Islet precursor cell (in vitro differentiated cells): Measurements from ENCODE around the gene SLC39A9.
"Not testable (repeated sequence)": the region's sequence is repeated elsewhere in the genome, so short reads cannot be mapped to it uniquely, and the experiment has no call there.

Experiments
- DNase-seq: peaks from one replicate; pipeline ENCODE4 v3.0.0-alpha.2; 2018

SLC39A9 gene

DNA sequence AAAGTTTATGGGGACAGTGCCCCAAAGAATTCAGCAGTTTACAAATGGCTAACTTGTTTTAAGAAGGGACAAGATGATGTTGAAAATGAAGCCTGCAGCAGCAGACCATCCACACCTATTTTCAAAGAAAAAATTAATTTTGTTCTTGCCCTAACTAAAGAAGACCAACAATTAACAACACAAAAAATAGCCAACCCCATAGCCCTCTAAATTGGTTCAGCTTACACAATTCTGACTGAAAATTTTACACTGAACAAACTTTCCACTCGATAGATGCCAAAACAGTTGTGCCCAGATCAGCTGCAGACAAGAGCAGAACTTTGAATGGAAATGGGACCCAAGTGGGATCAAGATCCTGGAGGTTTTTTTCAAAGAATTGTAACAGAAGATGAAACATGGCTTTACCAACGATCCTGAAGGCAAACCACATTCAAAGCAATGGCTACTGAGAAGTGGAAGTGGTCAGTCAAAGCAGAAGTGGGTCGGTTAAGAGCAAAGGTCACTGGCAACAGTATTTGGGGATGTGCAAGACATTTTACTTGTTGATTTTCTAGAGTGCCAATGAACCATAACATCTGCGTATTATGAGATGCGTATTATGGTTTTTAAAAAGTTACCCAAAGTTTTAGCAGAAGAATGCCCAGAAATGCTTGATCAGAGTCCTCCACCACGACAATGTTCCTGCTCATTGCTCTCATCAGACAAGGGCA is 30.0 kb downstream of the SLC39A9 start:
- DNase-seq: no peak

DNA sequence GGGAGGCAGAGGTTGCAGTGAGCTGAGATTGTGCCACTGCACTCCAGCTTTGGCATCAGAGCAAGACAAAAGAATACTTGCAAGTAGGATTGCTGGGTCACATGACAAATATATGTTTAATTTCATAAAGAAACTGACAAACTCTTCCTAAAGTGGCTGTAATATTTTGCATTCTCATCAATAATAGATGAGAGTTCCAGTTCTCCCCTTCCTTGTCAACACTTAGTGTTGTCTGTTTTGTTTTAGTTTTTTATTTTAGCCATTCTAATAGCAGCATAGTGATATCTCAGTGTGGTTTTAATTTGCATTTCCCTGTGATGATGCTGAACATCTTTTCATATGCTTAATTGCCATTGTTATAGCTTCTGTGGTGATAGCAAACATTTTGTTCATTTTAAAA is 31.2 kb downstream of the SLC39A9 start:
- DNase-seq: no peak

DNA sequence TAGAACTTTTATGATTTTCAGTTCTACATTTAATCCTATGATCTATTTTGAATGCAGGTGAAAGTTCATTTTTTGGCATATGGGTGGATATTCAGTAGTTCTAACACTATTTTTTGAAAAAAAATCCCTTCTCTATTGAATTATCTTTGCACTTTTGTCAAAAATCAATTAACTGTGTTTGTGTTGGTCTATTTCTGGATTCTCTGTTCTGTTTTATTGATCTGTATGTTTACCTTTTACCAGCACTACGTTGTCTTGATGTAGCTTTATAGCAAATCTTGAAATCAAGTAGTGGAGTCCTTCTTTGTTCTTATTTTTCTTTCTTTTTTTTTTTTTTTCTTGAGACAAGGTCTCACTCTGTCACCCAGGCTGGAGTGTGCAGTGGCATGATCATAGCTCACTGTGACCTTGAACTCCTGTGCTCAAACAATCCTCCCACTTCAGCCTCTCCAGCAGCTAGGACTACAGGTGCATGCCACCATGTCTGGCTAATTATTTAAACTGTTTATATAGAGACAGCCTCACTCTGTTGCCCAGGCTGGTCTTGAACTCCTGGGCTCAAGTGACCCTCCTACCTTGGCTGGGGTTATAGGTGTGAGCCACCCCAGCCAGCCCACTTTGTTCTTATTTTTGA is 31.9 kb downstream of the SLC39A9 start:
- DNase-seq: no peak

DNA sequence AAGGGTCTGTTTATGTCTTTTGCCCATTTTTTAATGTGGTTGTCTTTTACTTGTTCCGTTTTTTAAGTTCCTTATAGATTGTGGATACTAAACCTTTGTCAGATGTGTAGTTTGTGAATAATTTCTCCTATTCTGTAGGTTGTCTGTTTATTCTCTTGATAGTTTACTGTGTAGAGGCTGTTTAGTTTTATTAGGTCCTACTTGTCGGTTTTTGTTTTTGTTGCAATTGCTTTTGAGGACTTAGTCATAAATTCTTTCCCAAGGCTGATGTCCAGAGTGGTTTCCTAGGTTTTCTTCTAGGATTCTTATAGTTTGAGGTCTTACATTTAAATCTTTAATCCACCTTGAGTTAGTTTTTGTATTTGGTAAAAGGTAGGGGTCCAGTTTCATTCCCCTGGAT is 33.9 kb downstream of the SLC39A9 start:
- DNase-seq: no peak

DNA sequence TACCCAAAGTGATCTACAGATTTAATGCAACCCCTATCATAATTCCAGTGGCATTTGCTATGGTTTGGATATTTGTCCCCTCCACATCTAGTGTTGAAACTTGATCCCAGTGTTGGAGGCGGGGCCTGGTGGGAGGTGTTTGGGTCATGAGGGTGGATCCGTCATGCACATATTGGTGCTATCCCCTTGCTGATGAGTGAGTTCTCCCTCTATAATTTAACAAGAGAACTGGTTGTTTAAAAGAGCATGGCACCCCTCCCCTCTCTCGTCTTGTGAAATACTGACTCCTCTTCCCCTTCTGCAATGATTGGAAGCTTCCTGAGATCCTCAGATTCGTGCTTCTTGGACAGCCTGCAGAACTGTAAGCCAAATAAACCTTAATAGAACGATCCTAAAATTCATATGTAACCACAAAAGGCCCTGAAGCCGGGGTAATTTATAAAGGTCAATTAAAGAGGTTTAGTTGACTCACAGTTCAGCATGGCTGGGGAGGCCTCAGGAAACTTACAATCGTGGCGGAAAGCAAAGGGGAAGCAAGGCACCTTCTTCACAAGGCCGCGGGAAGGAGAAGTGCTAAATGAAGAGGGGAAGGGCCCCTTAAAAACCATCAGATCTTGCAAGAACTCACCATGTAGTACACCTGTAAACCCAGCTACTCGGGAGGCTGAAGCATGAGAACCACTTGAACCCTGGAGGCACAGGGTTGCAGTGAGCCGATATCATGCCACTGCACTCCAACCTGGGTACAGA is 41.2 kb downstream of the SLC39A9 start:
- no peak for DNase-seq

DNA sequence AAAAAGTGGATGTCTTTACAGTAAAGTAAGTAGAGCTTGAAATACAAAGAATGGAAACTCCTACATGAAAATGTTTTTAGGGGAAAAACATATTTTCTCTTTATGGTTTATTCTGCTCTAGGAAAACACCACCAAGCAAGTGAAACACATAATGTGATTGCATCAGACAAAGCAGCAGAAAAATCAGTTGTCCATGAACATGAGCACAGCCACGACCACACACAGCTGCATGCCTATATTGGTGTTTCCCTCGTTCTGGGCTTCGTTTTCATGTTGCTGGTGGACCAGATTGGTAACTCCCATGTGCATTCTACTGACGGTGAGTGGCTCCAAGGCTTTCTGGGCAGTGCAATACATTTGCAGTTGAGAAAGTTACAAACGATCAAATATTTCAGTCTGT is 43.5 kb downstream of the SLC39A9 start:
- DNase-seq: no peak

DNA sequence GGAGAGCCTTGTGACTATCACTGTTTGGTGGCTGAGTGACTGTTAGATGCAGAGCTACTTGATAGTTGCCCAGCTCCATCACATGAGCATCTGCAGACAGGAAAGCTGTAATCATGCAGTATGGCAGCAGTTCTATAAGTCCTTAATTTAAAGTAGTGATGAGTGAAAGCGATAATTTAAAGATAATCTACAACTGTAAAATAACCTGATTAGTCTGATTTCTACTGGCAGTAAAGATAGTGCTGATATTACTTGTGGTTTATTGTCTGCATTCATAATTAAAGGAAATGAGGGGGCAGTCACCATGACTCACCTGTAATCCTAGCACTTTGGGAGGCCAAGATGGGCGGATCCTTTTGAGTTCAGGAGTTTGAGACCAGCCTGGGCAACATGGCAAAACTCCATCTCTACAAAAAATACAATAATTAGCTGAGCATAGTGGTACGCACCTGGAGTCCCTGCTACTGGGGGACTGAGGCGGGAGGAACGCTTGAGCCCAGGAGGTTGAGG is 44.9 kb downstream of the SLC39A9 start:
- DNase-seq: no peak

DNA sequence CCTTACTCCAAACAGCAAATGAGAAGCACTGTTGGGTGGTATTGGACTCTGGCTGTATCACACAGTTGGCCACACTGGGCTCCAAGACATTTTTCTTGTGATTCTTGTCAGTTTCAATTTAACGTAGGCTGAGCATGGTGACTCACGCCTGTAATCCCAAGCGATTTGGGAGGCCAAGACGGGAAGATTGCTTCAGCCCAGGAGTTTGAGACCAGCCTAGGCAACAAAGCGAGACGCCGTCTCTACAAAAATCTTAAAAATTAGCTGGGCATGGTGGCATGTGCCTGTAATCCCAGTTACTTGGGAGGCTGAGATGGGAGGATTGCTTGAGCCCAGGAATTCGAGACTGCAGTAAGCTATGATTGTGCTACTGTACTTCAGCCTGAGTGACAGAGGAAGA is 50.7 kb downstream of the SLC39A9 start:
- no peak for DNase-seq

DNA sequence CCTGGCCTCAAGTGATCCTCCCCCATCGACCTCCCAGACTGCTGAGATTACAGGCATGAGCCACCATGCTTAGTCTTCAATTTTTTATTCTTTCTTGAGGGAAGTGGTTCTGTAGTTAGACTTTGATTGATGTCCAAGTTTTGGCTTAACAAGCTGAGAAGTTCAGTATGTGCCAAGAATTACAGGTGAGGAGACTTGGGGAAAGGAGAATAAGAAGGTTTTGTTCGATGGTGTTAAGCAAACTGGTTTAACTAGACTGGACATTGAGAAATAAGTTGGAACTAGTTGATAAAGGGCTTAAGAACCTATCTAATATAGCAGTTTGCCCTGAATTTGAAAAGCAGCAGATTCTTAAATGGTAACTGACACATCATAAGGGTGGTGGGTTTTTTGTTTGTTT is 53.4 kb downstream of the SLC39A9 start:
- no peak for DNase-seq

DNA sequence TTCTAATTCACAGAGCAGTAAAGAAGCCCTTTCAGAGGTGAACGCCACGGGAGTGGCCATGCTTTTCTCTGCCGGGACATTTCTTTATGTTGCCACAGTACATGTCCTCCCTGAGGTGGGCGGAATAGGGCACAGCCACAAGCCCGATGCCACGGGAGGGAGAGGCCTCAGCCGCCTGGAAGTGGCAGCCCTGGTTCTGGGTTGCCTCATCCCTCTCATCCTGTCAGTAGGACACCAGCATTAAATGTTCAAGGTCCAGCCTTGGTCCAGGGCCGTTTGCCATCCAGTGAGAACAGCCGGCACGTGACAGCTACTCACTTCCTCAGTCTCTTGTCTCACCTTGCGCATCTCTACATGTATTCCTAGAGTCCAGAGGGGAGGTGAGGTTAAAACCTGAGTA is 59.9 kb downstream of the SLC39A9 start:
- DNase-seq: no peak

DNA sequence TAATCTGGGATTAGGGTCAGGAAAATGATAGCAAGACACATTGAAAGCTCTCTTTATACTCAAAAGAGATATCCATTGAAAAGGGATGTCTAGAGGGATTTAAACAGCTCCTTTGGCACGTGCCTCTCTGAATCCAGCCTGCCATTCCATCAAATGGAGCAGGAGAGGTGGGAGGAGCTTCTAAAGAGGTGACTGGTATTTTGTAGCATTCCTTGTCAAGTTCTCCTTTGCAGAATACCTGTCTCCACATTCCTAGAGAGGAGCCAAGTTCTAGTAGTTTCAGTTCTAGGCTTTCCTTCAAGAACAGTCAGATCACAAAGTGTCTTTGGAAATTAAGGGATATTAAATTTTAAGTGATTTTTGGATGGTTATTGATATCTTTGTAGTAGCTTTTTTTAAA is 60.6 kb downstream of the SLC39A9 start:
- DNase-seq: no peak

DNA sequence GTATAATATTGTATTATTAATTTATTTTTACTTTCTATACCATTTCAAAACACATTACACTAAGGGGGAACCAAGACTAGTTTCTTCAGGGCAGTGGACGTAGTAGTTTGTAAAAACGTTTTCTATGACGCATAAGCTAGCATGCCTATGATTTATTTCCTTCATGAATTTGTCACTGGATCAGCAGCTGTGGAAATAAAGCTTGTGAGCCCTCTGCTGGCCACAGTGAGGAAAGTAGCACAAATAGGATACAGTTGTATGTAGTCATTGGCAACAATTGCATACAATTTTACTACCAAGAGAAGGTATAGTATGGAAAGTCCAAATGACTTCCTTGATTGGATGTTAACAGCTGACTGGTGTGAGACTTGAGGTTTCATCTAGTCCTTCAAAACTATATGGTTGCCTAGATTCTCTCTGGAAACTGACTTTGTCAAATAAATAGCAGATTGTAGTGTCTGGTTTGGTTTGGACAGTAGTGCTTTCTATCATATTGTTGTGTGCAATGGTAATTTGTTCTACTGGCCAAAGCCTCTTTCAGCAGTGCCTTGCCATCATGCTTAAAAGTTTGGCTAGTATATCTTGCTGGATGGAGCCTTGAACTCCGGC is 61.7 kb downstream of the SLC39A9 start:
- DNase-seq: peak; percentile 61

DNA sequence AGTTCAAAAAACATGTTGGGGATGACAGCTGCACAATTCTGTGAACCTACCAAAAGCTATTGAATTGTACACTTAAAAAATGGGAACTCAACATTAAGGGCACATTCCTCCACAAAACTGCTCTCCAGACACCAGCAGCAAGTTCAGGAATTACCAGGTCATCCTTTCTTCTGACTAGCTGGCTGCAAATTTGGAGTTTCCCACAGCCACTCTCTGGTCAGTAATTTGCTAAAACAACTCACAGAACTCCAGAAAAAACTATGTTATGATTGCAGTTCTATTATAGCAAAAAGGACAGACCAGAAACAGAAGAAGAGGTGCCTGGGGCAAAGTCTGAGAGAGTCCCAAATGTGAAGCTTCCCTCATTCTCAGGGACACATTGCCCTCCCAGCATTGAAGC is 65.9 kb downstream of the SLC39A9 start:
- no peak for DNase-seq

DNA sequence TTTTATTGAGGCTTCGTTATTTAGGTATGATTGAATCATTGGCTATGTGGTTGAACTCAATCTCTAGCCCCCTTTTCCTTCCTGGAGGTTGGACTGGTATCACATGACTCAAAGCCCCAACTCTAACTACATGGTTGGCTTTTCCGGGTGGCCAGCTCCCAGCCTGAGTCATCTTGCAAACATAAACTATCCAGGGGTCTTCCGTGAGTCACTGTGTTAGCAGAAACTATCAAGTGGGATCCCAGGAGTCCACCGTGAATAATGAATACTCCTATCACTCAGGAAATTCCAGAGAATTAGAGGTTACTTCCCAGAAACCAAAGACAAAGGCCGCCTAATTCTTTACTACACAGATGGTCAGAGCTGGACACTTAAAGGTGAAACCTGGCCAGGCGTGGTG is 66.3 kb downstream of the SLC39A9 start:
- peak; percentile 66 for DNase-seq

DNA sequence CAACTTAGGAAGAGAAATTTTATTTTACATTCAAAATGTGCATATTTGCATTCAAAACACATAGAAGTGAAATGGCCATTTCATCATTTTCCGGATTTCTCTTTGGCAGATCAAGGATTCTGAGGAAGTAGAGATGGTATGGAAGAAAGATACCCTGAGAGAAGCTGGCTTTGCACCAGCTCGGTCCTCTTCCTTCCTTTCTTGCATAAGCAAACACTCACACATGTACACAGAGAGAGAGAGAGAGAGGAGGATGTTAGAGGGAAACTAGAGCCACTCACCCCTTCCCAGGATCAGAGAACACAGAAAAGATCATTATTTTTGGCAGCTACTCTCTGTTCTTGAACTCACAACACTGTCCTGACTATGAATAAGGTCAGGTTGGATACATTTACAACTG is 70.5 kb downstream of the SLC39A9 start:
- peak; percentile 12 for DNase-seq

DNA sequence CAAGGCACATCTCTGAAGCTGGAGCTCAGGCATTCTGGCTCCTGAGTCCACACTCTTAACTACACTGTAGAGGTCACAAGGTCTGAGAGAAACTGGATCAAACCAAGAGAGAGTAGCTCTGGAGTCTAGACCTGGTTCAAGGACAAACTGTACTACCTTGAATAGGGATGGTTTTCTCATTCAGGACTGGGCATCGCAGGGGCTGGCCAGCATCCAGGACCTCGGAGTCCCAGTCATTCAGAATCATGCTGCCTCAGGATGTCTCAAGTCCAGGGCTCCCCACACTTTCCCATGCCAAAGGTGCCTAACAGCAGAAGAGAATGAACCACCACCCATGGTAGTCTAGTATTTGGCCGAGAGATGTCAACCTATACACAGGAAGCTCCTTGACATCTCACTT is 72.9 kb downstream of the SLC39A9 start:
- peak; percentile 32 for DNase-seq

DNA sequence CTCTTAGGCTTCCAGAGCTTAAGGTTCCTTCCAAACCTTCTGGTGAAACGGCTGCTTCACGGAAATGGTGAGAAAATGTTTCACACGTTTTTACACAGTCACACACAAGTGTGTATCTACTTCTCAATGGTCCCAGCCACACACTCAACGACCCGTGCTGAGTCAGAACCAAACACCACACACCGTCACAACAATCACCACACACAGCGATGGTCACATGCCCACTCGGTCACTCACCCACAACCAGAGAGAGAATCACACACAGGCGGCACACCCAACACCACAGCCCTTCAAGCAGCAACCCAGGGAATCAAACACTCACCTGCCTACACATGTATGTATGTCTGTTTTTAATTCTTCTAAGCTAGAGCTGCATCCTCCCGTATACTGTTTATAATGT is 73.4 kb downstream of the SLC39A9 start:
- DNase-seq: peak; percentile 27

DNA sequence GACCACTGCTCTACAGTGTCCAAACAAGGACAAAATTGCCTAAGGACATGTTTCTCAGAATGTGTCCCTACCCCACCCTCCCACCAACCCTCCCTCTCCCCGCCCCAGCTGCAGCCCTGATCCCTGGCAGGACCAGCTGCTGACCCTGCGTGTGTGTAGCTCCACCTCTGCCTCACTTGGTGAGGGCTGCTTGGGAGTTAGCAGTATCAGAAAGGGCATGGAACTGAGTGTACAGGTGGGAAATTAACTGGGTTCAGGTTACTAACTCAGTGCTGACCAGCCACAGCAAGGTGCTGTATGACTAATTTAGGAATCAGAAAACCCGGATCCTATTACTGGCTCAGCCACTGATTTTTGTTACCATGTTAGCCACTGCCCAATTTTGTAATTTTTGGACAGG is 74.8 kb downstream of the SLC39A9 start:
- DNase-seq: peak; percentile 52

DNA sequence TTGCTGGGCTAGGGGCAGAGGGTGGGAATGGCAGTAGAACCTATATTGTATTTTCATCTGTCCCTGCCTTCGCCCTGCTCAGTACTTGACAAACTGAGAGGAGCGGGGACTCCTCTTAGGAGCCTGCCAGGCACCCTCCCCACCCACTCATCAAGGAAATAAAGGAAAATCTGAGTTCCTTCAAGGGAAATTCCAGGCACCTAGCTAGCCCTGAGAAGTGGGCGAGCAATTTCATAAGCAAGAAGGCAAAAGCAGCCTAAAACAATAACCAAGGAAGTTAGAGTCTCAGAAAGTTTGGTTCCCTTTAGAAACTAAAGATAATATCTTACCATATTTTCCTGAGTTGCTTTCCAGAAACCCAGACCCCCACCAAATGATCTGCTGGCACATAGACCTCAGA is 75.5 kb downstream of the SLC39A9 start:
- no peak for DNase-seq

DNA sequence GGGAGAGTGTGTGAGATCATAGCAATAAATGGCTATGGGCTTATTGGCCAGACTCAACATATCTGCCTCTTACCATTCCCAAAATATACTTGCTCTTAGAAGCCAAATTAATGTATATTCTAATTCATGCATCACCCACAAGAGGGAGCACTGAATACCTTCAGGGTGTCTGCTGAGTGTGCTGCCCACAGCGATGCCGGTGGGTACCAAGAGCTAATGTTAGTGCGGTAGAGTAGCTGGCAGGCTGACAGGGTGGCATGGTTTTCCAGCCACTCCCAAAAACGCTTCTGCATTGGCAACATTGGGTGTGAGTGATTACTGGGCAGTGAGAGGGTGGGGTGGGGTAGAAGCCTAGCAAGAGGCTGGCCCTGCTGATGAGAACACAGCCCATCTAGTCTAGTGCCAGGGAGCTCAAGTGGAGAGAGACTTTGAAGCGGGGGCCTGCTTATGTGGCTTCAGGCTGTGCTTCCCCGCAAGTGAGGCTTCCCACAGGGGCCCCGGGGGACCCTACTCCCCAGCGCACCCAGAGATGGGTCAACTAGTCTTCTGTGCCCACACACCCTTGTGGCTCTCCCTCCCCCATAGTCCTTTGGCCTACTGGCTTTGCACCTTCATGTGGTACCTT is 76.8 kb downstream of the SLC39A9 start:
- DNase-seq: no peak

DNA sequence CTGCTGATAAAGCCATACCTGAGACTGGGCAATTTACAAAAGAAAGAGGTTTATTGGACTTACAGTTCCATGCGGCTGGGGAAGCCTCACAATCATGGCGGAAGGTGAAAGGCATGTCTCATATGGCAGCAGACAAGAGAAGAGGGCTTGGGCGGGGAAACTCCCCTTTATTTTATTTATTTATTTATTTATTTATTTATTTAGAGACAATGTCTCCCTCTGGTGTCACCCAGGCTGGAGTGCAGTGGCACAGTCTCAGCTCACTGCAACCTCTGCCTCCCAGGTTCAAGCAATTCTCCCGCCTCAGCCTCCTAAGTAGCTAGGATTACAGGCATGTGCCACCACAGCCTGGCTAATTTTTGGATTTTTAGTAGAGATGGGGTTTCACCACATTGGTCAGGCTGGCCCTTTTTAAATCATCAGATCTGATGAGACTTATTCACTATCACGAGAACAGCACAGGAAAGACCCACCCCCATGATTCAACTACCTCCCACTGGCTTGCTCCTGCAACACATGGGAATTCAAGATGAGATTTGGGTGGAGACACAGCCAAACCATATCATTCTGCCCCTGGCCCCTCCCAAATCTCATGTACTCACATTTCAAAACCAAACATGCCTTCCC is 78.4 kb downstream of the SLC39A9 start:
- not testable (repeated sequence) for DNase-seq

DNA sequence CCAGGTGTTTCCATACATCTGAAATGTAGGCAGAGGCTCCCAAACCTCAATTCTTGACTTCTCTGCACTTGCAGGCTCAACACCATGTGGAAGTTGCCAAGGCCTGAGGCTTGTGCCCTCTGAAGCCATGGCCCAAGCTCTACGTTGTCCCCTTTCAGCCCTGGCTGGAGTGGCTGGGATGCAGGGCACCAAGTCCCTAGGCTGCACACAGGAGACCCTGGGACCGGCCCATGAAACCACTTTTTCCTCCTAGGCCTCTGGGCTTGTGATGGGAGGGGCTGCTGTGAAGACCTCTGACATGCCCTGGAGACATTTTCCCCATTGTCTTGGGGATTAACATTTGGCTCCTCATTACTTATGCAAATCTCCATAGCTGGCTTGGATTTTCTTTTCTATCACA is 79.6 kb downstream of the SLC39A9 start:
- not testable (repeated sequence) for DNase-seq

DNA sequence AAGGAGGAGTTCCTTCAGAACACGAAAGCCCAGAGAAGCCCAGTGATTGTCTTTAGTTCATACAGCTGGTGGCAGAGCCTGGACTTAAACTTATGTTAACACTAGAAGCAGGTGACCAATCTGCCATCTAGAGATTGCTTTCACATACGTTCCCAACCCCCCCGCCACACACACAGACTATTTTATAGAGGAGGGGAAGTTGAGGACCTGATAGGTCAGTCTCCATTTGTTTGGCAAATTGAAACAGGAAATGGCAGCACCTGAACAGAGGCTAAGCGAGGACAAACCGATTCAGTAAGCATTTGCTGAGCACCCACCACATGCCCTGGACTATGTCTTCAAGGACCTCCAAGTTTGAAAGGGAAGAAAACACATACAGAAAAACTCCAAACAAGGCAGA is 81.2 kb downstream of the SLC39A9 start:
- DNase-seq: no peak
